HepG2 (cell line): ENCODE results near the gene EXOSC9. TPM values are rescaled to one million over a fixed set of nuclear protein-coding genes. Genes with fewer than 3 reads are reported as not detected.

Experiments used
- CC2D1A ChIP-seq: sonication (generic); formaldehyde crosslinking; IDR thresholded peaks from 2 replicates; pipeline ENCODE4 v1.8.1; 2023; ENCODE audit warnings: mild to moderate bottlenecking, missing genetic modification reagents
- CEBPG ChIP-seq: IDR thresholded peaks from 2 replicates; pipeline ENCODE4 v1.6.1; 2016
- DBP ChIP-seq: sonication (generic); formaldehyde crosslinking; IDR thresholded peaks from 2 replicates; pipeline ENCODE4 v1.4.0; 2020; ENCODE audit warnings: missing genetic modification reagents; ENCODE audit errors: not compliant biosample characterization
- EHMT2 ChIP-seq: fragments of 200-600 bp; sonication (generic); IDR thresholded peaks from 2 replicates; pipeline ENCODE4 v1.7.0; 2017; ENCODE audit warnings: antibody characterized with exemption, low read depth, low read length, borderline replicate concordance
- FOXJ3 ChIP-seq: sonication (generic); formaldehyde crosslinking; IDR thresholded peaks from 2 replicates; pipeline ENCODE4 v1.4.0; 2020; ENCODE audit warnings: missing genetic modification reagents, mild to moderate bottlenecking, borderline replicate concordance
- GABPB1 ChIP-seq: IDR thresholded peaks from 2 replicates; pipeline ENCODE4 v1.6.1; 2016; ENCODE audit warnings: mild to moderate bottlenecking, missing genetic modification reagents, moderate library complexity, missing compliant biosample characterization
- HCFC1 ChIP-seq: fragments of 150-350 bp; IDR thresholded peaks from 2 replicates; pipeline ENCODE4 v1.6.1; 2014; ENCODE audit warnings: low read depth, low read length
- NAIF1 ChIP-seq: sonication (generic); formaldehyde crosslinking; IDR thresholded peaks from 2 replicates; pipeline ENCODE4 v1.5.0; 2020; ENCODE audit warnings: mild to moderate bottlenecking, missing genetic modification reagents, borderline replicate concordance
- NCOR1 ChIP-seq: fragments of 200-600 bp; sonication (generic); IDR thresholded peaks from 2 replicates; pipeline ENCODE4 v1.7.0; 2017; ENCODE audit warnings: antibody characterized with exemption, low read length, borderline replicate concordance
- ONECUT2 ChIP-seq: sonication (generic); formaldehyde crosslinking; IDR thresholded peaks from 2 replicates; pipeline ENCODE4 v1.4.0; 2020; ENCODE audit warnings: missing genetic modification reagents
- PAX8 ChIP-seq: sonication (generic); formaldehyde crosslinking; IDR thresholded peaks from 2 replicates; pipeline ENCODE4 v1.8.0; 2022; ENCODE audit warnings: mild to moderate bottlenecking, missing genetic modification reagents, borderline replicate concordance
- SKIL ChIP-seq: sonication (generic); formaldehyde crosslinking; IDR thresholded peaks from 2 replicates; pipeline ENCODE4 v1.8.0; 2022; ENCODE audit warnings: missing genetic modification reagents, mild to moderate bottlenecking, moderate library complexity, borderline replicate concordance
- ZBED4 ChIP-seq: sonication (generic); formaldehyde crosslinking; IDR thresholded peaks from 2 replicates; pipeline ENCODE4 v1.4.0; 2020; ENCODE audit warnings: missing genetic modification reagents, borderline replicate concordance
- ZFP62 ChIP-seq: sonication (generic); formaldehyde crosslinking; IDR thresholded peaks from 2 replicates; pipeline ENCODE4 v1.4.0; 2020; ENCODE audit warnings: missing genetic modification reagents
- ZNF329 ChIP-seq: sonication (generic); formaldehyde crosslinking; IDR thresholded peaks from 2 replicates; pipeline ENCODE4 v1.9.0; 2021; ENCODE audit warnings: low read depth, mild to moderate bottlenecking, missing genetic modification reagents
- ZNF343 ChIP-seq: sonication (generic); formaldehyde crosslinking; IDR thresholded peaks from 2 replicates; pipeline ENCODE4 v1.4.0; 2020; ENCODE audit warnings: mild to moderate bottlenecking, missing genetic modification reagents
- ZNF468 ChIP-seq: sonication (generic); formaldehyde crosslinking; IDR thresholded peaks from 2 replicates; pipeline ENCODE4 v1.8.0; 2022; ENCODE audit warnings: mild to moderate bottlenecking, moderate library complexity, missing genetic modification reagents
- ZNF572 ChIP-seq: sonication (generic); formaldehyde crosslinking; IDR thresholded peaks from 2 replicates; pipeline ENCODE4 v1.5.1; 2020; ENCODE audit warnings: mild to moderate bottlenecking, missing genetic modification reagents
- ZNF670 ChIP-seq: sonication (generic); formaldehyde crosslinking; IDR thresholded peaks from 2 replicates; pipeline ENCODE4 v1.8.0; 2022; ENCODE audit warnings: mild to moderate bottlenecking, missing genetic modification reagents, borderline replicate concordance
- ZNF704 ChIP-seq: sonication (generic); formaldehyde crosslinking; IDR thresholded peaks from 2 replicates; pipeline ENCODE4 v1.8.1; 2023; ENCODE audit warnings: mild to moderate bottlenecking, inconsistent platforms, moderate library complexity, missing genetic modification reagents, borderline replicate concordance
- polyA plus RNA-seq, 8 experiments: library from polyadenylated mRNA; depleted of rRNA in 3 of 8; stranded (reverse) in 7 of 8; unstranded in 1 of 8; fragments of >200 nt; fragmentation: Illumina TruSeq in 4 of 8; extraction: Trizol in 4 of 8; gene quantifications; 2 replicates each; pipeline versions ENCODE4 v1.2.1 to v1.2.3, GENCODE V29; 2011 to 2016; ENCODE audit warnings: low read depth in 4 of 8, missing spikeins in 1 of 8, mixed read lengths in 1 of 8; ENCODE audit not compliant: insufficient read depth in 1 of 8
- total RNA-seq, 5 experiments: library from RNA; depleted of rRNA; stranded (reverse); fragments of >200 nt; fragmentation: Illumina TruSeq; extraction: Trizol; gene quantifications; 2 replicates each; pipeline ENCODE4 v1.2.3, GENCODE V29; 2016; ENCODE audit warnings: low read depth in 1 of 5

Gene EXOSC9
- total and polyA plus RNA-seq, 2 of the 13 experiments (the other 11 are each of a cell fraction or from before 2014, with no cell fraction given), result 26.0 to 48.0 TPM

GRCh38 chr4:121800961-121801714, at the start of gene EXOSC9 (continued):
- TF ChIP-seq ZBED4 (CRISPR knock-in tag), result peak; percentile 86
- TF ChIP-seq ZNF329, result no peak
- no peak; the same call in 1 of the 2 replicates for TF ChIP-seq ZNF572 (CRISPR knock-in tag)
- no peak for TF ChIP-seq EHMT2
- TF ChIP-seq ZNF704 (CRISPR knock-in tag), result 0 out of 2 replicates have a peak, but pooled peaks have one; percentile 39
- TF ChIP-seq GABPB1 (CRISPR knock-in tag), result peak; percentile 88
- peak; percentile 44; the same call in 1 of the 2 replicates for TF ChIP-seq SKIL (CRISPR knock-in tag)
- 0 out of 2 replicates have a peak, but pooled peaks have one; percentile 70 for TF ChIP-seq FOXJ3 (CRISPR knock-in tag)
- TF ChIP-seq PAX8 (CRISPR knock-in tag), result no peak
- TF ChIP-seq NAIF1 (CRISPR knock-in tag), result no peak
- TF ChIP-seq ONECUT2 (CRISPR knock-in tag), result no peak
- TF ChIP-seq DBP (CRISPR knock-in tag), result peak; percentile 64
- TF ChIP-seq CEBPG (CRISPR knock-in tag), result peak; percentile 73
- no peak for TF ChIP-seq ZFP62 (CRISPR knock-in tag)
- no peak for TF ChIP-seq ZNF468 (CRISPR knock-in tag)
- 0 out of 2 replicates have a peak, but pooled peaks have one; percentile 68 for TF ChIP-seq ZNF343 (CRISPR knock-in tag)
- TF ChIP-seq CC2D1A (CRISPR knock-in tag), result no peak
- TF ChIP-seq HCFC1, result peak; percentile 72
- no peak for TF ChIP-seq NCOR1
- peak; percentile 63; the same call in 1 of the 2 replicates for TF ChIP-seq ZNF670
